Liver (tissue), 3 donors: ENCODE results near the gene PIEZO2.

Experiments used
- EGR1 ChIP-seq, 2 donors: IDR thresholded peaks; 2 replicates each; pipeline ENCODE4 v1.6.1; 2016 to 2018; ENCODE audit warnings: antibody characterized with exemption in 2 of 2, low read depth in 2 of 2
- GABPA ChIP-seq, 2 donors: IDR thresholded peaks in 1 of 2; conservative IDR thresholded peaks in 1 of 2; 2 replicates each; pipeline ENCODE4 v1.6.1; 2016; ENCODE audit warnings: antibody characterized with exemption in 2 of 2, mild to moderate bottlenecking in 1 of 2, moderate library complexity in 1 of 2
- HNF4A ChIP-seq, 2 donors: conservative IDR thresholded peaks; 2 replicates each; pipeline ENCODE4 v1.6.1; 2016; ENCODE audit warnings: antibody characterized with exemption in 2 of 2, mild to moderate bottlenecking in 2 of 2
- HNF4G ChIP-seq: IDR thresholded peaks from 2 replicates; pipeline ENCODE4 v1.6.1; 2016; ENCODE audit warnings: antibody characterized with exemption
- RAD21 ChIP-seq, 2 donors: IDR thresholded peaks; 2 replicates each; pipeline ENCODE4 v1.6.1; 2016; ENCODE audit warnings: antibody characterized with exemption in 2 of 2, mild to moderate bottlenecking in 2 of 2
- SP1 ChIP-seq: IDR thresholded peaks from 2 replicates; pipeline ENCODE4 v1.6.1; 2018; ENCODE audit warnings: antibody characterized with exemption, mild to moderate bottlenecking
- TAF1 ChIP-seq: conservative IDR thresholded peaks from 2 replicates; pipeline ENCODE4 v1.6.1; 2016; ENCODE audit warnings: antibody characterized with exemption, mild to moderate bottlenecking
- YY1 ChIP-seq: IDR thresholded peaks from 2 replicates; pipeline ENCODE4 v1.6.1; 2016; ENCODE audit warnings: antibody characterized with exemption, mild to moderate bottlenecking
- TF ChIP-seq, protein P1 (sequence below): IDR thresholded peaks from 2 replicates; pipeline ENCODE4 v1.6.1; 2016; ENCODE audit warnings: antibody characterized with exemption, mild to moderate bottlenecking
- TF ChIP-seq, protein P2 (sequence below): fragments of 150-350 bp; IDR thresholded peaks from 2 replicates; pipeline ENCODE4 v1.5.1; 2017; ENCODE audit warnings: improper control_type of control experiment, low read depth, low read length; ENCODE audit not compliant: missing input control
- TF ChIP-seq, protein P3 (sequence below): IDR thresholded peaks from 2 replicates; pipeline ENCODE4 v1.6.1; 2016; ENCODE audit warnings: antibody characterized with exemption
- TF ChIP-seq, protein P4 (sequence below): IDR thresholded peaks from 2 replicates; pipeline ENCODE4 v1.6.1; 2016; ENCODE audit warnings: antibody characterized with exemption
- donor health status: healthy.
- donor health status: healthy.

DNA sequence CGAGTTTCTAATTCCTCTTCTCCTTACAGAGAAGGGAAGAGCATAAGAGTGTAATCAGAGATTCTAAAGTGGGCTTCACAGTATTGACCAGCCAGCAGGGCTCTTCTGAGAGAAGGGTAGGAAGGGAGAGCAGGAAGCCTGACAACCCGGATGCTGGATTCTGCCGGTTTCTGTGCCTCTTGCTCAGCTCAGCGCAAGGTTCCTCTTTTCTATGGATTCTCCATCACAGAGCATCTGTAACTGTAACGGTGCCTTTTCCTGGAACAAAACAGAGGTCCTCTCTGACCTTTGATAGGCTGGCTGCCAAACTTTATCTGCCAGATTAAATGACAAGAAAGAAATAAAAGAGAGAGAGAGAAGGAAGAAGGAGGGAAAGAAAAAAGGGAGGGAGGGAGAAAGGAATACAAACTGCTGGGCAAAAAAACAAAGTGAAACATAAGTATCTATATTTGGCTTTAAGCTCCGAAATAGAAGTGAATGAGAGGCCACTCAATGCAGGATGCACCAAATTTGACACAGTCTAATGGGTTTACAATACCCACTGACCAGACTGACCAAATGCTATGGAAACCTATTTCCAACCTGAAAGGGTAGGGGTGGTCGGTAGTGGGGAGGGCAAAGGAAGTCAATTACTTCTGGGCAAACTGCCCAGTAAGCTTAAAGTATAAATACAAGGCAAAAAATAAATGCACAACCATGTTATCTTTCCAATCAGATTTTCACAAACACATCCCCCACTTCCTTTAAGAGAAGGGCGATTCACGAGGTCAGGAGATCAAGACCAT is 59.2 kb downstream of the PIEZO2 start:
- TF ChIP-seq YY1 (no peak), EGR1 (IDR thresholded peaks at IDR 0.05; ENCODE audit: low read depth in 2 of 2) (no peak), SP1 (no peak), GABPA (IDR thresholded peaks at IDR 0.05 in 1 of 2, conservative IDR thresholded peaks at IDR 0.05 in 1 of 2) (no peak), HNF4G (no peak), RAD21 (IDR thresholded peaks at IDR 0.05) (no peak), TAF1 (no peak), HNF4A (conservative IDR thresholded peaks at IDR 0.05) (no peak)
- TF ChIP-seq, protein P1, sequence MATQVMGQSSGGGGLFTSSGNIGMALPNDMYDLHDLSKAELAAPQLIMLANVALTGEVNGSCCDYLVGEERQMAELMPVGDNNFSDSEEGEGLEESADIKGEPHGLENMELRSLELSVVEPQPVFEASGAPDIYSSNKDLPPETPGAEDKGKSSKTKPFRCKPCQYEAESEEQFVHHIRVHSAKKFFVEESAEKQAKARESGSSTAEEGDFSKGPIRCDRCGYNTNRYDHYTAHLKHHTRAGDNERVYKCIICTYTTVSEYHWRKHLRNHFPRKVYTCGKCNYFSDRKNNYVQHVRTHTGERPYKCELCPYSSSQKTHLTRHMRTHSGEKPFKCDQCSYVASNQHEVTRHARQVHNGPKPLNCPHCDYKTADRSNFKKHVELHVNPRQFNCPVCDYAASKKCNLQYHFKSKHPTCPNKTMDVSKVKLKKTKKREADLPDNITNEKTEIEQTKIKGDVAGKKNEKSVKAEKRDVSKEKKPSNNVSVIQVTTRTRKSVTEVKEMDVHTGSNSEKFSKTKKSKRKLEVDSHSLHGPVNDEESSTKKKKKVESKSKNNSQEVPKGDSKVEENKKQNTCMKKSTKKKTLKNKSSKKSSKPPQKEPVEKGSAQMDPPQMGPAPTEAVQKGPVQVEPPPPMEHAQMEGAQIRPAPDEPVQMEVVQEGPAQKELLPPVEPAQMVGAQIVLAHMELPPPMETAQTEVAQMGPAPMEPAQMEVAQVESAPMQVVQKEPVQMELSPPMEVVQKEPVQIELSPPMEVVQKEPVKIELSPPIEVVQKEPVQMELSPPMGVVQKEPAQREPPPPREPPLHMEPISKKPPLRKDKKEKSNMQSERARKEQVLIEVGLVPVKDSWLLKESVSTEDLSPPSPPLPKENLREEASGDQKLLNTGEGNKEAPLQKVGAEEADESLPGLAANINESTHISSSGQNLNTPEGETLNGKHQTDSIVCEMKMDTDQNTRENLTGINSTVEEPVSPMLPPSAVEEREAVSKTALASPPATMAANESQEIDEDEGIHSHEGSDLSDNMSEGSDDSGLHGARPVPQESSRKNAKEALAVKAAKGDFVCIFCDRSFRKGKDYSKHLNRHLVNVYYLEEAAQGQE: no peak
- TF ChIP-seq, protein P2, sequence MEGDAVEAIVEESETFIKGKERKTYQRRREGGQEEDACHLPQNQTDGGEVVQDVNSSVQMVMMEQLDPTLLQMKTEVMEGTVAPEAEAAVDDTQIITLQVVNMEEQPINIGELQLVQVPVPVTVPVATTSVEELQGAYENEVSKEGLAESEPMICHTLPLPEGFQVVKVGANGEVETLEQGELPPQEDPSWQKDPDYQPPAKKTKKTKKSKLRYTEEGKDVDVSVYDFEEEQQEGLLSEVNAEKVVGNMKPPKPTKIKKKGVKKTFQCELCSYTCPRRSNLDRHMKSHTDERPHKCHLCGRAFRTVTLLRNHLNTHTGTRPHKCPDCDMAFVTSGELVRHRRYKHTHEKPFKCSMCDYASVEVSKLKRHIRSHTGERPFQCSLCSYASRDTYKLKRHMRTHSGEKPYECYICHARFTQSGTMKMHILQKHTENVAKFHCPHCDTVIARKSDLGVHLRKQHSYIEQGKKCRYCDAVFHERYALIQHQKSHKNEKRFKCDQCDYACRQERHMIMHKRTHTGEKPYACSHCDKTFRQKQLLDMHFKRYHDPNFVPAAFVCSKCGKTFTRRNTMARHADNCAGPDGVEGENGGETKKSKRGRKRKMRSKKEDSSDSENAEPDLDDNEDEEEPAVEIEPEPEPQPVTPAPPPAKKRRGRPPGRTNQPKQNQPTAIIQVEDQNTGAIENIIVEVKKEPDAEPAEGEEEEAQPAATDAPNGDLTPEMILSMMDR: no peak
- TF ChIP-seq, protein P3, sequence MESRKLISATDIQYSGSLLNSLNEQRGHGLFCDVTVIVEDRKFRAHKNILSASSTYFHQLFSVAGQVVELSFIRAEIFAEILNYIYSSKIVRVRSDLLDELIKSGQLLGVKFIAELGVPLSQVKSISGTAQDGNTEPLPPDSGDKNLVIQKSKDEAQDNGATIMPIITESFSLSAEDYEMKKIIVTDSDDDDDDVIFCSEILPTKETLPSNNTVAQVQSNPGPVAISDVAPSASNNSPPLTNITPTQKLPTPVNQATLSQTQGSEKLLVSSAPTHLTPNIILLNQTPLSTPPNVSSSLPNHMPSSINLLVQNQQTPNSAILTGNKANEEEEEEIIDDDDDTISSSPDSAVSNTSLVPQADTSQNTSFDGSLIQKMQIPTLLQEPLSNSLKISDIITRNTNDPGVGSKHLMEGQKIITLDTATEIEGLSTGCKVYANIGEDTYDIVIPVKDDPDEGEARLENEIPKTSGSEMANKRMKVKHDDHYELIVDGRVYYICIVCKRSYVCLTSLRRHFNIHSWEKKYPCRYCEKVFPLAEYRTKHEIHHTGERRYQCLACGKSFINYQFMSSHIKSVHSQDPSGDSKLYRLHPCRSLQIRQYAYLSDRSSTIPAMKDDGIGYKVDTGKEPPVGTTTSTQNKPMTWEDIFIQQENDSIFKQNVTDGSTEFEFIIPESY: no peak
- TF ChIP-seq, protein P4, sequence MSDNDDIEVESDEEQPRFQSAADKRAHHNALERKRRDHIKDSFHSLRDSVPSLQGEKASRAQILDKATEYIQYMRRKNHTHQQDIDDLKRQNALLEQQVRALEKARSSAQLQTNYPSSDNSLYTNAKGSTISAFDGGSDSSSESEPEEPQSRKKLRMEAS: no peak
